ENCODE data around the gene TSEN15. TPM values are rescaled to one million over a fixed set of nuclear protein-coding genes. Genes with fewer than 3 reads are reported as not detected.

Gene TSEN15
- polyA plus RNA-seq, 1 donor (not counting 4 experiments of a cell fraction or from before 2014, with no cell fraction given), result 46.7 TPM

DNA sequence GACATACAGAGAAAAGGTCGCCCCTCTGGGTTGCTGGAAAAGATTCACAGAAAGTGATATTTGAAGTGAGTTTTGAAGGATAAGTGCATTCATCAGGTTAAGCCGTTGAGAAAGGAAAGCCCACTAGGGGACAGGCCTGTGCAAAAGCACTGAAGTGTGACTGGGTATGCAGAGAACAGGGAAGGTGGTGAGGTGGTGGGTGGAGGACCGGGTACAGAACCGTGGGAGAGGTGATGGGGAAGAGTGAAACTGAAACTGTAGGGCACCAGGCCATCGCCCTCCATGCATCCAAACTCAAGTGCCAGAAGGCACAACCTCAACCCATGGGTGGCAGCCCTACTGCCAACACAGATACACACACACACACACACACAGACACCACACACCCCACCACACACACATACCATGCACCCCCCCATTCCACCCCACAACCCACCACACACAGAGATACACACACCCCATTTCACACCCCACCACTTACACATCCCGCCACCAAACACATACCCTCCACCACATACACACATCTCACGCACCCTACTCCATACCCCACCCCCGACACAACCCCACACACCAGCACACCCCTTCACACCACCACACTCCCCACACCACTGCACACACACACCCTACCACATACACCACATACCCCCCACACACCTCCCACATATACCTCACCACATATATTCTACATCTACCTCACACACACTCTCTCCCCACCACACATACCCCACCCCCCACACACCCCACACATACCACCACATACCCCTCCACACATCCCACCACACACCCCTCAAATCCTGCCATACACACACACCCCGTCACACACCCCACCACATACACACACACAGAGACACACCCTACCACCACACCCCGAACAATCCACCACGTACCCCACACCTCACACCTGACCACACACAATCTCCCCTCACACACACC lies 59.0 kb downstream of the TSEN15 start:
- H3K9ac ChIP-seq (ENCODE audit: control insufficient read depth, extremely low read depth, insufficient read depth, low read length), result no peak overlapping the region
- TF ChIP-seq EZH2 (IDR thresholded peaks at IDR 0.05; ENCODE audit: low read length) (no peak), CTCF (optimal IDR thresholded peaks at IDR 0.05 in 1 of 3, IDR thresholded peaks at IDR 0.05 in 1 of 3, conservative IDR thresholded peaks at IDR 0.05 in 1 of 3; ENCODE audit: extremely low read depth in 1 of 3, insufficient read depth in 2 of 3, low read length in 3 of 3) (peak in 1 of 3 experiments; percentile 13)
- H3K9me3 ChIP-seq (ENCODE audit: control insufficient read depth, low read depth, low read length), result no peaks in the 10 kb centered on the region
- no peaks in the 10 kb centered on the region for H4K20me1 ChIP-seq (ENCODE audit: control insufficient read depth, extremely low read depth, insufficient read depth, low read length)
- H3K79me2 ChIP-seq (ENCODE audit: control insufficient read depth, insufficient read depth, low read length), result no peaks in the 10 kb centered on the region
- H3K27ac ChIP-seq (ENCODE audit: control insufficient read depth, insufficient read depth, low read length), result no peak overlapping the region
- H3K36me3 ChIP-seq (ENCODE audit: control insufficient read depth in 2 of 2, extremely low read depth in 1 of 2, insufficient read depth in 2 of 2, low read length in 2 of 2), result no peaks in the 10 kb centered on the region
- DNase-seq (ENCODE audit: low read depth, low spot score) (no peak), FAIRE-seq (no peak)
- no peak overlapping the region for H2AFZ ChIP-seq (ENCODE audit: control insufficient read depth, low read length)
- no peak overlapping the region for H3K4me3 ChIP-seq (ENCODE audit: control insufficient read depth in 2 of 3, extremely low read depth in 1 of 3, insufficient read depth in 2 of 3, low read depth in 1 of 3, low read length in 3 of 3)
- H3K27me3 ChIP-seq (ENCODE audit: control insufficient read depth, extremely low read depth, insufficient read depth, low read length), result no peaks in the 10 kb centered on the region
- H3K9me1 ChIP-seq (ENCODE audit: control insufficient read depth, extremely low read depth, insufficient read depth, low read length), result no peaks in the 10 kb centered on the region
- dilution Hi-C loops (cut with MboI; ENCODE audit: extremely low pct_ligation_motif_present, low sequenced_read_pairs), result no loop called here
- H3K4me2 ChIP-seq (ENCODE audit: control insufficient read depth, extremely low read depth, insufficient read depth, low read depth, low read length), result no peak overlapping the region
- peaks cover 3% of the 10 kb centered on the region for H3K4me1 ChIP-seq (ENCODE audit: control insufficient read depth, extremely low read depth, insufficient read depth, low read length)

- H3K79me2 ChIP-seq (ENCODE audit: control insufficient read depth, insufficient read depth, low read length), result no peaks in the 10 kb centered on the region
- H3K4me1 ChIP-seq (ENCODE audit: control insufficient read depth, extremely low read depth, insufficient read depth, low read length), result peaks cover 6% of the 10 kb centered on the region
- H3K9me3 ChIP-seq (ENCODE audit: control insufficient read depth, low read depth, low read length), result no peaks in the 10 kb centered on the region
- H3K36me3 ChIP-seq (ENCODE audit: control insufficient read depth in 2 of 2, extremely low read depth in 1 of 2, insufficient read depth in 2 of 2, low read length in 2 of 2), result no peaks in the 10 kb centered on the region
- H3K9ac ChIP-seq (ENCODE audit: control insufficient read depth, extremely low read depth, insufficient read depth, low read length), result no peak overlapping the region
- dilution Hi-C loops (cut with MboI; ENCODE audit: extremely low pct_ligation_motif_present, low sequenced_read_pairs), result no loop called here
- FAIRE-seq (no peak), DNase-seq (ENCODE audit: low read depth, low spot score) (no peak)
- H3K27ac ChIP-seq (ENCODE audit: control insufficient read depth, insufficient read depth, low read length), result no peak overlapping the region
- H3K4me2 ChIP-seq (ENCODE audit: control insufficient read depth, extremely low read depth, insufficient read depth, low read depth, low read length), result peak overlapping the region; percentile 0
- no peaks in the 10 kb centered on the region for H4K20me1 ChIP-seq (ENCODE audit: control insufficient read depth, extremely low read depth, insufficient read depth, low read length)
- H3K4me3 ChIP-seq (ENCODE audit: control insufficient read depth in 2 of 3, extremely low read depth in 1 of 3, insufficient read depth in 2 of 3, low read depth in 1 of 3, low read length in 3 of 3), result no peak overlapping the region
- H3K9me1 ChIP-seq (ENCODE audit: control insufficient read depth, extremely low read depth, insufficient read depth, low read length), result no peaks in the 10 kb centered on the region
- TF ChIP-seq EZH2 (IDR thresholded peaks at IDR 0.05; ENCODE audit: low read length) (no peak), CTCF (optimal IDR thresholded peaks at IDR 0.05 in 1 of 3, IDR thresholded peaks at IDR 0.05 in 1 of 3, conservative IDR thresholded peaks at IDR 0.05 in 1 of 3; ENCODE audit: extremely low read depth in 1 of 3, insufficient read depth in 2 of 3, low read length in 3 of 3) (no peak)
- H3K27me3 ChIP-seq (ENCODE audit: control insufficient read depth, extremely low read depth, insufficient read depth, low read length), result no peaks in the 10 kb centered on the region
- H2AFZ ChIP-seq (ENCODE audit: control insufficient read depth, low read length), result no peak overlapping the region
Observed at GRCh38 chr1:184112176-184112948, 60.8 kb downstream of the TSEN15 start.

Measured in keratinocyte (primary cell).